Mesenteric fat pad (tissue), 1 donor: ENCODE measurements around the gene SPR. TPM values are rescaled to one million over a fixed set of nuclear protein-coding genes. Genes with fewer than 3 reads are reported as not detected.

ENCODE experiments used
- DNase-seq: peaks from one replicate; pipeline ENCODE4 v3.0.0-alpha.2; 2020; ENCODE audit warnings: low spot score
- total RNA-seq: library from RNA; stranded (reverse); fragmentation: NEBNext Ultra II Directional; extraction: Animal tissue kit (Norgen Biotek cat#: 25700); gene quantifications from one replicate; pipeline ENCODE4 v1.2.1, GENCODE V29; 2021
- donor health status: DM: yes; HTN: yes; CAD: no.

Gene SPR
- total RNA-seq, 1 donor from 2014 or later = 38.6 TPM

GRCh38 chr2:72931280-72931910 is 44.2 kb downstream of the SPR start:
- peak; percentile 79 for DNase-seq

GRCh38 chr2:72932045-72932740 is 45.0 kb downstream of the SPR start:
- no peak for DNase-seq

DNA sequence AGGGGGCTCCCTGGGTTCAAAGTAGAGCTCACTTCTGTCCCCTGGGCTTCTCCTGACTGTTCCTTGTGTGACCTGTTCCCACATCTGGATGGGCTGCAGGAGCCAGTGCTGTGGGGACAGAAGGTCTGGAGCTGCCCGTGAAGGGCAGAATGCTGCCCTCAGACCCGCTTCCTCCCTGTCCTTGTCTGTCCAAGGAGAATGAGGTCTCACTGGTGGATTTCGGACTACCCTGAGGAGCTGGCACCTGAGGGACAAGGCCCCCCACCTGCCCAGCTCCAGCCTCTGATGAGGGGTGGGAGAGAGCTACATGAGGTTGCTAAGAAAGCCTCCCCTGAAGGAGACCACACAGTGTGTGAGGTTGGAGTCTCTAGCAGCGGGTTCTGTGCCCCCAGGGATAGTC is 45.6 kb downstream of the SPR start:
- DNase-seq = no peak

DNA sequence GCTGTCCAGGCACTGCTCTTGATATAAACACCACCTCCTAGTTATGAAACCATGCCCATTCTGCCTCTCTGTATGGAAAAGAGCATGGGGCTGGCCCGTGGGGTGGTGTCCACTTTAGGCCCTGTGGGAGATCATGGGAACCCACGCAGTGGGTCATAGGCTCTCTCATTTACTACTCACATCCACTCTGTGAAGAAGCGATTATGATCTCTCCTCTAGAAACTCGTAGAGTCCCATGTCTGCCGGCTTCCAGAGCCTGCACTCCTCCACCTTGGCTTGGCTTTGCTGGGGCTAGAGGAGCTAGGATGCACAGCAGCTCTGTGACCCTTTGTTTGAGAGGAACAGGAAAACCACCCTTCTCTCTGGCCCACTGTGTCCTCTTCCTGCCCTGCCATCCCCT is 46.0 kb downstream of the SPR start:
- no peak for DNase-seq

- no peak for DNase-seq
Observed at GRCh38 chr2:72933646-72934151, 46.5 kb downstream of the SPR start.

DNA sequence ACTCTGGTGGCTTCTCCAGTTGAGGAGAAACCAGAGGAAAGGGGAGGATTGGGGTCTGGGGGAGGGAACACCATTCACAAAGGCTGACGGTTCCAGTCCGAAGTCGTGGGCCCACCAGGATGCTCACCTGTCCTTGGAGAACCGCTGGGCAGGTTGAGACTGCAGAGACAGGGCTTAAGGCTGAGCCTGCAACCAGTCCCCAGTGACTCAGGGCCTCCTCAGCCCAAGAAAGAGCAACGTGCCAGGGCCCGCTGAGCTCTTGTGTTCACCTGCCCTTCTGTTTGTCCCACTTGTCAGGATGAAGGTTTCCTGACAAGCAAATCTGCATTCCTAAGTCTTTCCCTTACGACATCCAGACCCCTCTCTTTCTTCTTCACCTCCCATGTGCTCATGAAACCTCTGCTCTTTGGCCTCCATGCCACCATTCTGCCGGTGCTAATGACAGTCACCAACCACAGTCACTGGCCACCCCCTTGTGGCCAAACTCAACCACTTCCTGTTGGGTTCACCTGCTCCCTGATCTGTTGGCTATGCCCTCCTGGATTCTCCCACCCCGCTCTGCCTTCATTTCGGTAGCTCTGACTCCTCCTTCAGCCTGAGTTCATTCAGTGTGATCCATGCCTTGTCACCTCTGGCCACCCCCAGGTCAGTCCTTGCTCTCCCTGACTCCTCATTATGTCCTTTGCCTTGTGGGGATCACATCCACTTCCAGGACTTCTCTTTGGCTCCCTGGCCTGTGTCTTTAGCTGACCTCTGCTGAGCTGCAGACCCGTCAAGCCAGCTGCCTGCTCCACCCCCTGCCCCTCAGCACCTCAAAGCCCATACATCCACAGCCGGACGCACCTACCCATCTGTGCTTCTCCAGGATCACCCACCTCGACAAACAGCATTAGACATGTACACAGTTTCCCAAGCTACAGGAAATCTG is 47.7 kb downstream of the SPR start:
- DNase-seq = no peak

DNA sequence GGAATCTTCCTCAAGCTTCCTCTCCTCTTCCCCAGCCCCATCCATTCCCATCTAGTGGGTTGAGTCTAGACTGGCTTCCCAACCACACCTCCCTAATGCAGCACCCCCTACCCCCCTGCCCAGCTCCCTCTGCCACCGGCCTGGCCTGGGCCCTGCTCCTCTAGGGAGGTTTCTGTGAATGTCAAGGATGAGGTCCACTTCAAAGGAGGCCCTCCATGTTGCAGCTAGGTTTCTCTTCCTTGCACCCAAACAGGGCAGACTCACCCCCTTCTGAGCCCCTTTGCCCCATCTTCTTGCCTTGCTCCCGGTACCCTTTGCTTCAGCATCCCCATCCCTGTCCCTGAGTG is 48.4 kb downstream of the SPR start:
- no peak for DNase-seq

- no peak for DNase-seq
Observed at GRCh38 chr2:72936660-72937355, 49.6 kb downstream of the SPR start.

GRCh38 chr2:72937356-72937669 is 50.1 kb downstream of the SPR start:
- DNase-seq = no peak

GRCh38 chr2:72938455-72938854 is 51.2 kb downstream of the SPR start:
- DNase-seq = no peak

DNA sequence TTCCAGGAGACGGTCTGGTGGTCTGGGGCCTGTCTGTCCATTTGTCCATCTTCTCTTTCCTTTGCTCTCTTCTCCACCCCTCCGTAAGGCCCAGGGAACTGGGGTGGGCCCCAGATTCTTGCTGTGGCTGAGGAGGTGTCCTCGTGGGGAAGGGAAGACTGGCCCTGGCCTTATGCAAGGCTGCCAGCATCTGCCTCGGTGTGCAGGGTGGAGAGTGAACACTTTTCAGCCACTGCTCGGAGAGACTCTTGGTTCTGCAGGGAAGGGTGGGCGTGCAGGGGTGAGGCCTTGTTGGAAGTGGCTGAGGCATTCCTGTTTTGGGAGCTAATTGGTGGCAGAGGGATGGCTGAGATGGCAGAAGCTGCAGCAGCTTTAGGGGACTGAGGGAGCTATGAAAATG is 53.2 kb downstream of the SPR start:
- DNase-seq = no peak

DNA sequence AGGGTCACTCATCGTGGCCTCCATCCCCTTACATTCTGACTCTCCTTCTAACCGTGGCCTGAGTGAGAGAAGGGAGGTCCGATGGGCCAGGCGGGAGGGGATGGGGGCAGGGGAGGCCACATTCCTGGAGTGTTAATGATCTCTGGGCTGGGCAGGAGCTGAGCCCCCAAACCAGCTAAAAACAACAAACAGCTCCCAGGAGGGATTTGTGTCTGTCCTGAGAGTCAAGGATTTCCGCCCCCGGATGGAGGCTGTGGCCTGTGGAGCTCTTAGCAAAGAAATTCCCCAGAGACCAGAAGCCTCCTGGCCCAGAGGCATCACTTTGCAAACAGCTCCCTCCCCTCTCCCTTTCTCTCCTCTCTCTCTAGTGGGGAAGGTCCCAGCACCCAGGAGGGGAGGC is 53.6 kb downstream of the SPR start:
- DNase-seq = no peak

Other genes with a start within 250 kb of the SPR start
- gene EXOC6B, start 61.4 kb upstream of the SPR start, total RNA-seq = 37.4 TPM
- gene EMX1, start 30.1 kb downstream of the SPR start, total RNA-seq = not detected
- gene SFXN5, start 184.3 kb downstream of the SPR start, total RNA-seq = 11.7 TPM
- 28.1 TPM for gene RAB11FIP5, start 225.5 kb downstream of the SPR start, total RNA-seq